Measurements from ENCODE around the gene CYP26B1.

- TF ChIP-seq TEAD4 (CRISPR knock-in tag; IDR thresholded peaks at IDR 0.05) (0 out of 2 replicates have a peak, but pooled peaks have one; percentile 20), CTCF (IDR thresholded peaks at IDR 0.05) (no peak), ATF2 (CRISPR knock-in tag; IDR thresholded peaks at IDR 0.05; ENCODE audit: borderline replicate concordance, low read depth) (no peak), ATF1 (CRISPR knock-in tag; IDR thresholded peaks at IDR 0.05) (no peak), SP1 (CRISPR knock-in tag; conservative IDR thresholded peaks at IDR 0.05) (0 out of 2 replicates have a peak, but pooled peaks have one; percentile 19), CREM (CRISPR knock-in tag; IDR thresholded peaks at IDR 0.05) (no peak), ZBTB21 (CRISPR knock-in tag; IDR thresholded peaks at IDR 0.05; ENCODE audit: borderline replicate concordance) (no peak), PREB (CRISPR knock-in tag; IDR thresholded peaks at IDR 0.05; ENCODE audit: borderline replicate concordance) (no peak), JUN (CRISPR knock-in tag; IDR thresholded peaks at IDR 0.05) (no peak), ZNF416 (CRISPR knock-in tag; IDR thresholded peaks at IDR 0.05) (no peak), ZNF263 (CRISPR knock-in tag; IDR thresholded peaks at IDR 0.05; ENCODE audit: low read depth) (no peak)
- TF ChIP-seq, protein P1, sequence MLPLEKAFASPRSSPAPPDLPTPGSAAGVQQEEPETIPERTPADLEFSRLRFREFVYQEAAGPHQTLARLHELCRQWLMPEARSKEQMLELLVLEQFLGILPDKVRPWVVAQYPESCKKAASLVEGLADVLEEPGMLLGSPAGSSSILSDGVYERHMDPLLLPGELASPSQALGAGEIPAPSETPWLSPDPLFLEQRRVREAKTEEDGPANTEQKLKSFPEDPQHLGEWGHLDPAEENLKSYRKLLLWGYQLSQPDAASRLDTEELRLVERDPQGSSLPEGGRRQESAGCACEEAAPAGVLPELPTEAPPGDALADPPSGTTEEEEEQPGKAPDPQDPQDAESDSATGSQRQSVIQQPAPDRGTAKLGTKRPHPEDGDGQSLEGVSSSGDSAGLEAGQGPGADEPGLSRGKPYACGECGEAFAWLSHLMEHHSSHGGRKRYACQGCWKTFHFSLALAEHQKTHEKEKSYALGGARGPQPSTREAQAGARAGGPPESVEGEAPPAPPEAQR (CRISPR knock-in tag; IDR thresholded peaks at IDR 0.05): no peak
- TF ChIP-seq, protein P2, sequence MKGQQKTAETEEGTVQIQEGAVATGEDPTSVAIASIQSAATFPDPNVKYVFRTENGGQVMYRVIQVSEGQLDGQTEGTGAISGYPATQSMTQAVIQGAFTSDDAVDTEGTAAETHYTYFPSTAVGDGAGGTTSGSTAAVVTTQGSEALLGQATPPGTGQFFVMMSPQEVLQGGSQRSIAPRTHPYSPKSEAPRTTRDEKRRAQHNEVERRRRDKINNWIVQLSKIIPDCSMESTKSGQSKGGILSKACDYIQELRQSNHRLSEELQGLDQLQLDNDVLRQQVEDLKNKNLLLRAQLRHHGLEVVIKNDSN (CRISPR knock-in tag; IDR thresholded peaks at IDR 0.05): no peak
- TF ChIP-seq, protein P3, sequence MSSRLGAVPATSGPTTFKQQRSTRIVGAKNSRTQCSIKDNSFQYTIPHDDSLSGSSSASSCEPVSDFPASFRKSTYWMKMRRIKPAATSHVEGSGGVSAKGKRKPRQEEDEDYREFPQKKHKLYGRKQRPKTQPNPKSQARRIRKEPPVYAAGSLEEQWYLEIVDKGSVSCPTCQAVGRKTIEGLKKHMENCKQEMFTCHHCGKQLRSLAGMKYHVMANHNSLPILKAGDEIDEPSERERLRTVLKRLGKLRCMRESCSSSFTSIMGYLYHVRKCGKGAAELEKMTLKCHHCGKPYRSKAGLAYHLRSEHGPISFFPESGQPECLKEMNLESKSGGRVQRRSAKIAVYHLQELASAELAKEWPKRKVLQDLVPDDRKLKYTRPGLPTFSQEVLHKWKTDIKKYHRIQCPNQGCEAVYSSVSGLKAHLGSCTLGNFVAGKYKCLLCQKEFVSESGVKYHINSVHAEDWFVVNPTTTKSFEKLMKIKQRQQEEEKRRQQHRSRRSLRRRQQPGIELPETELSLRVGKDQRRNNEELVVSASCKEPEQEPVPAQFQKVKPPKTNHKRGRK (CRISPR knock-in tag; IDR thresholded peaks at IDR 0.05; ENCODE audit: borderline replicate concordance): no peak
Observed at GRCh38 chr2:72143441-72144273, 4.0 kb downstream of the CYP26B1 start.

Measured in WTC11 (cell line).